ENCODE measurements around the gene SMARCE1. TPM values are rescaled to one million over a fixed set of nuclear protein-coding genes. Genes with fewer than 3 reads are reported as not detected.

Gene SMARCE1
- total and polyA plus RNA-seq, 2 of the 4 experiments (the other 2 are of a cell fraction) = 66.2 to 119 TPM

DNA sequence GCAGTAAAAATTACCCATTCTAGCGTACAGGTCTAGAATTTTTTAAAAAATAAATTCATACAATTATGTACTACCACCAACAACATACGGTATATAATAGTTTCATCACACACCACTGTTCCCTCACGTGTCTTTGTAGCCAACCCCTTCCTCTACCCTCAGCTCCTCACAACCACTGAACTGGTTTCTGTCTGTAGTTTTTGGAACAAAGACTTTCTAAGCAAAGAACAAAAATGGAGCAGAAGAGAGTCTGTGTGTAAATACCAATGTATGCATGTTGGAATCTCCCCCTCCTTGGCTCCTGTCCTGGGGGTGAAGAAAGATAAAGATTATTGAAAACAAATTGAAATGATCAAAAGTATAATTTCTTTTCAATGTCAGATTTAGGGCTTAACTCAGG, 50.5 kb downstream of the SMARCE1 start:
- ChIA-PET POLR2A (ENCODE audit: unreplicated experiment) (no interaction called here), CTCF (no interaction called here)
- Histone ChIP-seq H3K23ac (ENCODE audit: low read depth, low read length) (no peak overlapping the region), H3K27ac (ENCODE audit: insufficient read depth, low read length) (no peak overlapping the region), H2AFZ (replicated peaks; ENCODE audit: low read length, poor library complexity) (no peak overlapping the region), H4K20me1 (ENCODE audit: insufficient read depth, low read length) (no peaks in the 10 kb centered on the region), H2AK5ac (ENCODE audit: low read depth, low read length) (no peak overlapping the region), H3K4me3 (ENCODE audit: insufficient read depth, low read depth, low read length) (no peak overlapping the region), H3K79me1 (ENCODE audit: low read depth in 1 of 2, low read length in 2 of 2) (no peaks in the 10 kb centered on the region), H3K4ac (ENCODE audit: low read depth, low read length) (no peak overlapping the region), H2BK120ac (ENCODE audit: low read depth, low read length) (no peak overlapping the region), H3K27me3 (ENCODE audit: control insufficient read depth, insufficient read depth, low read length) (peaks cover 9% of the 10 kb centered on the region), H4K5ac (ENCODE audit: low read depth, low read length) (no peak overlapping the region), H2AK9ac (replicated peaks; ENCODE audit: low read depth, low read length, poor library complexity) (no peak overlapping the region), H3K18ac (ENCODE audit: low read depth, low read length) (no peak overlapping the region), H2BK15ac (ENCODE audit: low read depth, low read length) (no peak overlapping the region), H3K36me3 (ENCODE audit: control insufficient read depth, insufficient read depth, low read length) (no peaks in the 10 kb centered on the region), H3K9me3 (ENCODE audit: control insufficient read depth, insufficient read depth, low read length) (no peaks in the 10 kb centered on the region), H4K91ac (ENCODE audit: insufficient read depth, low read depth, low read length) (no peak overlapping the region), H3K4me1 (ENCODE audit: control insufficient read depth, insufficient read depth, low read length) (no peaks in the 10 kb centered on the region), H3K9ac (ENCODE audit: low read depth, low read length) (no peak overlapping the region), H3K14ac (replicated peaks; ENCODE audit: low read depth, low read length) (no peak overlapping the region), H3K4me2 (ENCODE audit: low read depth, low read length) (no peak overlapping the region), H4K8ac (ENCODE audit: low read depth in 2 of 2, low read length in 2 of 2) (no peak overlapping the region), H2BK20ac (ENCODE audit: low read depth, low read length) (no peak overlapping the region), H3K56ac (ENCODE audit: extremely low read depth, insufficient read depth, low read length) (no peak overlapping the region), H3K9me1 (ENCODE audit: insufficient read depth, low read length) (no peaks in the 10 kb centered on the region), H2BK5ac (ENCODE audit: low read depth, low read length, poor library complexity, severe bottlenecking) (no peak overlapping the region)
- in situ Hi-C loops (cut with MboI; ENCODE audit: low sequenced_read_pairs) = no loop called here
- intact Hi-C loops (cut with micrococcal nuclease) = no loop called here
- ATAC-seq (ENCODE audit: low read depth) (no peak), DNase-seq (no peak)
- TF ChIP-seq RCOR1 (IDR thresholded peaks at IDR 0.05; ENCODE audit: insufficient replicate concordance, low read length) (no peak), CHD1 (IDR thresholded peaks at IDR 0.05; ENCODE audit: low read depth, low read length) (no peak)
- WGBS, 2 experiments (ENCODE audit: extremely low coverage in 2 of 2, insufficient read length in 1 of 2) = no CpG with 5 or more reads among the region's 3 CpGs
- dilution Hi-C loops (cut with HindIII; ENCODE audit: low sequenced_read_pairs, unreplicated experiment) = no loop called here
- no TSS peak for BruUV-seq (replicated peaks)

Data from IMR-90 (cell line).